ENCODE measurements around the gene GNAS.
"Not testable (repeated sequence)": the region's sequence is repeated elsewhere in the genome, so short reads cannot be mapped to it uniquely, and the experiment has no call there.

The GNAS gene

DNA sequence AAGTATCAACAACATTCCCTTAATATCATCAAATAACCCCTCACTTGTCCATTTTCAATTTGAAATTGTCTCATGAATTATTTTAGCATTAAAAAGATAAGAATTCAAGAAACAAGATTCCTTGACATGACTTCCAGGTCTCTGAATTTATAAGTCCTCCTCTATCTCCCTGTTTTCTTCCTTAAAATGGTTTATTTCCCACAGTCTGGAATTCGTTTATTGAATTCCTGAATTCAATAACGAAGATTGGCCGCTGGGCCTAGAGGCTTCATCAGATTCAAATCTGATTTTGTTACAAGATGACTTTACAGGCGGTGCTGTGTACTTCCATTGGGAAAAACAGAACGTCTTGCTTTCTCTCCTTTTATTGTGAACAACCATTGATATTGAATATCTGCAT lies 79.7 kb downstream of the GNAS start:
- no peak for DNase-seq (ENCODE audit: low read depth)

DNA sequence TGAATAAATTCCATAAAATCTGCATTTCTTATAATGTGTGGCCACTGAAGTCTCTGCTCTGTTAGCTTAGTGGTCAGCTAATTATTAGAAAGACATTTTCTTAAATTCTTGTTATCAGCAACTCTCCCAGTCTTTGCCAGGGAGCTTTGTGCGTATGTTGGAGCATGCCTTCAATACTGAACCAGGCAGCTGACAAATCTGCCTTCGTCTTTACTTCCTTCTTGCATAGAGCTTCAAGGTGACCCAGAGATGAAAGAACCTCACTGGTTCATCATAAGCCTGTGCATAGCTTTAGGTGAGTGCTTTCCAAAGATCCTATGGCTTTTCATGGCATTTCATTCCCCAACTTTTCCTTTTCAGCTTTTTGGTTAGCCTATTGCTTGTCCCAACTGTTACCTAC lies 85.6 kb downstream of the GNAS start:
- DNase-seq (ENCODE audit: low read depth) = no peak

DNA sequence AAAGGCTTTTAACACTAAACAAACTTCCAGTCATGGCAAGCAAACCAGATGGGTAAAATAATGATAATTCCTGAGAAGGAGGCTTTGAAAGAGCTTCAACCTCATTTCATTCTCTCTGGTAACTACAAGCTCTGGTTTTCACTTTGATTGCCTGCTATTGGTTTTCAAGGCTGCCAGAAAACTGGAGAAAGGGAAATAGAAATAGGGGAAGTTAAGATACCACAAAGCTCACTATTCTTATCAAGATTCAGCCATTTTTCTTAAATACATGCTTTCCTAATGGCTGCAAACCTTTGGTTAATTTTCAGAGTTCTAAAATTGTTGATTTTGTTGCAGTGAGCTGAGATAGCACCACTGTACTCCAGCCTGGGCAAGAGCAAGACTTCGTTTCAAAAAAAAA lies 86.0 kb downstream of the GNAS start:
- no peak for DNase-seq (ENCODE audit: low read depth)

- DNase-seq (ENCODE audit: low read depth) = no peak
Observed at GRCh38 chr20:58941471-58941870, 89.0 kb downstream of the GNAS start.

DNA sequence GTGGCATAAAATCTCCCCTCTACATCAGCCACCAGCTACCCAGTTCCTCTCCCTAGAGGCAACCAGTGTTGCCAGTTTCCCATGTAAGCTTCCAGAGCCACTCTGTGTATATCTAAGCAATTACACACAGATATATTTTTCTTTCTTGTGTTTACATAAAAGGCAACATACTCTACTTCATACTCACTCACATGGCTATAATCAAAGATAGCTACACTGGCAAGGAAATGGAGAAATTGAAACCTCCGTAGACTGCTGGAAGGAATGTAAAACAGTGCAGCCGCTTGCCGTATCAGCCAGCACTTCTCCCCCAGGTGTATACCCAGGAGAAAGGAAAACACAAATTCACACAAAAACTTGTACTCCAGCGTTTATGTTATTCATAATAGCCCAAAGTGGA lies 90.0 kb downstream of the GNAS start:
- no peak for DNase-seq (ENCODE audit: low read depth)

DNA sequence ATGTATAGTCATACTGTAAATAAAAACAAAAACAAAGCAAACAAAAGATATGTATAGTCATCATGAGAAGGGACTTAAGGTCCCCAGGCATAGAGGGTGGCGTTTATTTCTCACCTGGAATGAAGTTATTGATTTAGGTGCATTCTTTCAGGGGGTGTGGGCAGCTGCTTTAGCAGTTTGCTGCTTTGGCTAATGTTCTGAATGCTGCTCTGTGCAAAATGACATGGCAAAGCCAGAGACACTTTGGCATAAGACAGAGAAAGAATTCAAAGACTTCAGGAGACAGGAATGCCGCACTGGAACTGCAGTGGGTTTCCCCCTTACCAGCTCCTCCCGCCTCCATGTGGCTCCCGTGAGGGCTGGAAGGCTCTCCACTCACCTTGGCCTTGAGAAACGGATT lies 92.1 kb downstream of the GNAS start:
- no peak for DNase-seq (ENCODE audit: low read depth)

GRCh38 chr20:58945965-58946631 lies 93.6 kb downstream of the GNAS start:
- DNase-seq (ENCODE audit: low read depth) = no peak

GRCh38 chr20:58947797-58948388 lies 95.4 kb downstream of the GNAS start:
- DNase-seq (ENCODE audit: low read depth) = not testable (repeated sequence)

DNA sequence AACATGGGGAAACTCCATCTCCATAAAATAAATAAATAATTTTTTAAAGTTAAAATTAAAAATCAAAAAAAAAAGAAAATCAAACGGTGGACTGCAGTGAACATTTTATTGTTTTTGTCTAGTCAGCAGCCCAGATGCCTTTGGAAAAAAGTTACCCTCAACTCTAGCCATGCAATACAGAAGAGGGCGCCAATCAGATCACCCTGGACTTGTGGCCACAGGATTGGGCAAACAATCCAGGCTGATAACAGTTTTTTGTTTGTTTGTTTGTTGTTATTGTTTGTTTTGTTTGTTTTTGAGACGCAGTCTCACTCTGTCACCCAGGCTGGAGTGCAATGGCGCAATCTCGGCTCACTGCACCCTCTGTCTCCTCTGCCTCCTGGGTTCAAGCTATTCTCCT lies 98.1 kb downstream of the GNAS start:
- DNase-seq (ENCODE audit: low read depth) = no peak

DNA sequence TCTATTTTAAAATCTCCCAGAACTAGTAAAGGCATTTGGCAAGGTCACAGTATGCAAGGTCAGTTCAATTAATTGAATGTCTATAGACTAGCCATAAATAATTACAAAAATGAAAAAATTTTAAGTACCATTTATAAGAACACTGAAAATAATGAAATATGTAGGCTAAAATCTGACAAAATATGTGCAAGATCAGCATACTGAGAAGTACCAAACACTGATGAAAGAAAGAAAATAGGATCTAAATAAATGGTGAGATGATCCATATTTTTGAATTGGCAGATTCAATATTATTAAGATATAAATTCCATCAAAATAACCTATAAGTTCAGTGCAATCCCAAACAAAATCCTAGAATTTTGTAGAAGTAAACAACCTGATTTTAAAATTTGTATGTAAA lies 100.5 kb downstream of the GNAS start:
- DNase-seq (ENCODE audit: low read depth) = no peak

DNA sequence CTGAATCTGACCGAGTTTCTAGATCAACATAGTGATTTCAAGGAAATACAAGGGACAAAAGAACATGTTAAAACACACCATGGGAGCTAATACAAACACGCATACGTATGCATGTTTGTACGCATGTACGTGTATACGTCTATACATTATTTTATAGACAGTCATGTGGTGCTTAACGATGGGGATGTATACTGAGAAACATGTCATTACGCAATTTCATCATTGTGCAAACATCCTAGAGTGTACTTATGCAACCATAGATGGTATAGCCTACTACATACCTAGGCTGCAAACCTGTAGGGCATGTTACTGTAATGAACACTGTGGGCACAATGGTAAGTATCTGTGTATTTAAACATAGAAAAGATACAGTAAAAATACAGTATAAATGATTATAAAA lies 103.6 kb downstream of the GNAS start:
- DNase-seq (ENCODE audit: low read depth) = no peak

GRCh38 chr20:58959652-58960051 lies 107.1 kb downstream of the GNAS start:
- DNase-seq (ENCODE audit: low read depth) = no peak

All from stimulated activated CD8-positive, alpha-beta memory T cell treated with anti-CD3 and anti-CD28 coated beads, Interleukin-15, amount 100 ng/mL, for 24 hours (primary cell).